ENCODE data around the gene PLAAT2. TPM values are rescaled to one million over a fixed set of nuclear protein-coding genes. Genes with fewer than 3 reads are reported as not detected.
A peak's percentile ranks its signal among the peaks of the same experiment; 100 is the strongest.

Gene PLAAT2
- total and polyA plus RNA-seq, 4 donors: 2.2 to 29.8 (median 14.8) TPM

DNA sequence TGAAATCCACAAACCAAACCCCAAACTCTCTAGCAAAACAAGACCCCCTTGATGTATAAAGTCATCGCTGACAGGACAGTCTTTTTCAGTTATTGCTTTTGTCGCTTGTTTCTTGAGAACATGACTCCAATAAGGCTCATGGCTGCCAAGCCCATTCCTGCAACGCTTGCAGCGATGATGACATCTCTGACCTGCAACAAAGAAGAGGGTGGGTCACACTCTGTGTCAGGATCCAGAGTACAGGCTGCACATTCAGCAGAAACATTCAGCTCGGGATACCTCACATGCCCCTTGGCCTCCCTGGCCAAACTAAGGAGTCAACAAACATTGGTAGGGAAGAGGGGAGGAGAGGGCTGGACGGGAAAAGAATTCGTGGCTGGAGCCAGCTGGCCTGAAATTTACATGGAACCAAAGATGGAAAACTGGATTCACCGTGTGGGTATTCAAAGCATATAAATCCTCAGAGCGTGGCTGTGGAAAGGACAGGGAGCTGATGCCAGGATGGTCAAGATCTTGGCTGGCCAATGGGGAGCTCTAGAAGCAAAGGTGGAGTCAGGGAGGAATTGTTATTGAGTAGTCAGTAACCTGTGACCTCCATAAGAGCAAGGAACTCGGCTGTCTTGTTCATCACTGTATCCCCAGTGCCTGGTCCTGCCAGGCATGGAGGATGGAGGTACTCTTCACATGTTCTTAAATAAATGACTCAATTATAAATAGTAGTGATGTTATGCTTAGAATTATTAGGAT lies 11.8 kb upstream of the PLAAT2 start:
- H3K4me3 ChIP-seq: no peak overlapping the region
- ATAC-seq (ENCODE audit: insufficient read depth, low FRiP score): peak; percentile 64
- 59 to 79% methylated on average over 10 of the region's 10 CpGs for WGBS, 2 donors
- DNase-seq: no peak
- TF ChIP-seq, protein P1, sequence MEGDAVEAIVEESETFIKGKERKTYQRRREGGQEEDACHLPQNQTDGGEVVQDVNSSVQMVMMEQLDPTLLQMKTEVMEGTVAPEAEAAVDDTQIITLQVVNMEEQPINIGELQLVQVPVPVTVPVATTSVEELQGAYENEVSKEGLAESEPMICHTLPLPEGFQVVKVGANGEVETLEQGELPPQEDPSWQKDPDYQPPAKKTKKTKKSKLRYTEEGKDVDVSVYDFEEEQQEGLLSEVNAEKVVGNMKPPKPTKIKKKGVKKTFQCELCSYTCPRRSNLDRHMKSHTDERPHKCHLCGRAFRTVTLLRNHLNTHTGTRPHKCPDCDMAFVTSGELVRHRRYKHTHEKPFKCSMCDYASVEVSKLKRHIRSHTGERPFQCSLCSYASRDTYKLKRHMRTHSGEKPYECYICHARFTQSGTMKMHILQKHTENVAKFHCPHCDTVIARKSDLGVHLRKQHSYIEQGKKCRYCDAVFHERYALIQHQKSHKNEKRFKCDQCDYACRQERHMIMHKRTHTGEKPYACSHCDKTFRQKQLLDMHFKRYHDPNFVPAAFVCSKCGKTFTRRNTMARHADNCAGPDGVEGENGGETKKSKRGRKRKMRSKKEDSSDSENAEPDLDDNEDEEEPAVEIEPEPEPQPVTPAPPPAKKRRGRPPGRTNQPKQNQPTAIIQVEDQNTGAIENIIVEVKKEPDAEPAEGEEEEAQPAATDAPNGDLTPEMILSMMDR (IDR thresholded peaks at IDR 0.05; ENCODE audit: control extremely low read depth, extremely low read depth): no peak
- peaks cover 0 to 2% (median 0%) of the 10 kb centered on the region in 4 donors for H3K9me3 ChIP-seq (ENCODE audit: control insufficient read depth in 4 of 4, insufficient read depth in 3 of 4, low read length in 3 of 4)
- H3K4me1 ChIP-seq (ENCODE audit: control insufficient read depth in 5 of 5, insufficient read depth in 5 of 5, low read length in 5 of 5): peaks cover 0 to 14% (median 6%) of the 10 kb centered on the region in 5 donors
- H3K27me3 ChIP-seq (ENCODE audit: control insufficient read depth in 3 of 3, insufficient read depth in 3 of 3, low read length in 2 of 3): peaks cover 0 to 3% (median 0%) of the 10 kb centered on the region in 3 donors
- H3K27ac ChIP-seq (ENCODE audit: low read depth in 1 of 2, low read length in 1 of 2): peak overlapping the region; percentile 43 to 78
- peaks cover 0 to 3% (median 0%) of the 10 kb centered on the region in 4 donors for H3K36me3 ChIP-seq (ENCODE audit: control insufficient read depth in 4 of 4, insufficient read depth in 4 of 4, low read length in 4 of 4)
- H3K9ac ChIP-seq (ENCODE audit: insufficient read depth in 1 of 2, low read length in 2 of 2): peak overlapping the region in 1 of 2 donors; percentile 35

DNA sequence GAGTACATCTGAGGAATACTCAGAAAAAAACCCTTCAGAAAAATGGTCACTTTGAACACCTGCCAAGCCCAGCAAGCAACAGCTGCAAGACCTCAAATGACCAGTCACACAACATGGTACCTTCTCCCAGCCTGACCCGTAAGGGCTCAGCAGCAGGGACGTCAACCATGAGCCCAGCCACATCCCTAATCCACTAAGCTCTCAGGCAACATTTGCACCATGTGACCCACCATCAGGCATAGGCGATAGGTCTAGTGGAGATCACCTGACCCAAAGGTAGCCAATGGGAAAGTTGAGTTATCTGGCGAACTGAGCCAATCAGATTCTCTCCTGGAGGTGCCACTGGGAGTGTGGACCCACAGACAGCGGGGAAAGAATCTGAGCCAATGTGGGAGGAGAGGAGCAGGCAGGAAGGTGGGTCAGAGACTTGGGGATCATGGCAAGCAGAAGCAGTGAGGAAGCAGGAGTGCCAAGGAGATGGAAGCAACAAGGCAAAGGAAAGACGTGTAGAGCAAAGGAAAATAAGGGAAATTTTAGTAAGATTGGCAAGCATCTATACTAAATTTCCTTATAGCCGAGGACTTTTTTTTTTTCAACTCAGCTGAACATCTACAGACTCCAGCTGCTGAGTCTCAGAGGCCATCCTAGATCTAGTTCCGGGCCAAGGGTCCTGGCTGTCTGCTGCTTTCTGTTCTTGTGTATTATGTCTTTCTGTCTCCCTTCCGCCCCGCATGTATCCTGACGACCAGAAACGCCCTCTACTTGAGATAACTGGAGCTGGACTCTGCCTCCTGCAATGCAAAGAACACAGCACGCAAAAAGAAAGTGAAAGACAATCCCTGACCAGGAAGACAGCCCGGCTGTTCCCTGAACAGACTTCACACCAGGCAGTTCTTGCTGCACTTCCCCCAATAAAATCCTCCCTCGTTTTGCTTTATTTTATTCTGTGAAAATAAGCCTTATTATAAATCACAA lies 11.0 kb upstream of the PLAAT2 start:
- DNase-seq: peak; percentile 81 to 94 (median 92)
- Histone ChIP-seq H3K27ac (ENCODE audit: low read depth in 1 of 2, low read length in 1 of 2) (peak overlapping the region; percentile 43 to 72), H3K9ac (ENCODE audit: insufficient read depth in 1 of 2, low read length in 2 of 2) (peak overlapping the region in 1 of 2 donors; percentile 48)

DNA sequence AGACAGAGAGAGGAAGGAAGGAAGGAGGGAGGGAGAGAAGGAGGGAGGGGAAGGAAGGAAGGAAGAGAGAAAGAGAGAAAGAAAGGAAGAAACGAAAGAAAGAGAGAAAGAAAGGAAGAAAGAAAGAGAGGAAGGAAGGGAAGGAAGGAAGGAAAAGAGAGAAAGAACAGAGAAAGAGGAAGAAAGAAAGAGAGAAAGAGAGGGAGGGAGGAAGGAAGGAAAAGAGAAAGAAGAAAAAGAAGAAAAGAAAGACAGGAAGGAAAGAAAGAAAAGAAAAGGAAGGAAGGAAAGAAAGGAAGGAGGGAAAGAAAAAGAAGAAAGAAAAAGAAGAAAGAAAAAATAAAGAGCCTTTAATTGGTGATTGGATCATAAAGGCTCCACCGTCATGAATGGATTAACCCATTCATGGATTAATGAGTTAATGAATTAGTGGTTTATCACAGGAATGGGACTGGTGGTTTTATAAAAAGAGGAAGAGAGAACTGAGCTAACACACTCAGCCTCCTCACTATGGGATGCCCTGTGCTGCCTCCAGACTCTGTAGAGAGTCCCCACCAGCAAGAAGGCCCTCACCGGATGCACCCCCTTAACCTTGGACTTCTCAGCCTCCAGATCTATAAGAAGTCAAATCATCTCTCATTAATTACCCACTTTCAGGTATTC lies 9.0 kb upstream of the PLAAT2 start:
- Histone ChIP-seq H3K4me1 (ENCODE audit: control insufficient read depth in 5 of 5, insufficient read depth in 5 of 5, low read length in 5 of 5) (peaks cover 0 to 14% (median 6%) of the 10 kb centered on the region in 5 donors), H3K27me3 (ENCODE audit: control insufficient read depth in 3 of 3, insufficient read depth in 3 of 3, low read length in 2 of 3) (peaks cover 0 to 5% (median 0%) of the 10 kb centered on the region in 3 donors), H3K9me3 (ENCODE audit: control insufficient read depth in 4 of 4, insufficient read depth in 3 of 4, low read length in 3 of 4) (no peaks in the 10 kb centered on the region), H3K4me3 (no peak overlapping the region), H3K36me3 (ENCODE audit: control insufficient read depth in 4 of 4, insufficient read depth in 4 of 4, low read length in 4 of 4) (no peaks in the 10 kb centered on the region), H3K27ac (ENCODE audit: low read depth in 1 of 2, low read length in 1 of 2) (no peak overlapping the region), H3K9ac (ENCODE audit: insufficient read depth in 1 of 2, low read length in 2 of 2) (no peak overlapping the region)
- WGBS, 2 donors: 45 to 55% methylated on average over 3 of the region's 3 CpGs
- TF ChIP-seq, protein P1 (IDR thresholded peaks at IDR 0.05; ENCODE audit: control extremely low read depth, extremely low read depth): no peak
- no peak for DNase-seq
- ATAC-seq (ENCODE audit: insufficient read depth, low FRiP score): no peak

More for the DNA sequence above, 11.0 kb upstream of the PLAAT2 start:
- peaks cover 0 to 5% (median 0%) of the 10 kb centered on the region in 3 donors for H3K27me3 ChIP-seq (ENCODE audit: control insufficient read depth in 3 of 3, insufficient read depth in 3 of 3, low read length in 2 of 3)
- 35 to 36% methylated on average over 15 of the region's 15 CpGs for WGBS, 2 donors
- H3K36me3 ChIP-seq (ENCODE audit: control insufficient read depth in 4 of 4, insufficient read depth in 4 of 4, low read length in 4 of 4): no peaks in the 10 kb centered on the region
- peaks cover 0 to 14% (median 6%) of the 10 kb centered on the region in 5 donors for H3K4me1 ChIP-seq (ENCODE audit: control insufficient read depth in 5 of 5, insufficient read depth in 5 of 5, low read length in 5 of 5)
- no peaks in the 10 kb centered on the region for H3K9me3 ChIP-seq (ENCODE audit: control insufficient read depth in 4 of 4, insufficient read depth in 3 of 4, low read length in 3 of 4)
- no peak overlapping the region for H3K4me3 ChIP-seq
- peak; percentile 88 for ATAC-seq (ENCODE audit: insufficient read depth, low FRiP score)
- TF ChIP-seq, protein P1 (IDR thresholded peaks at IDR 0.05; ENCODE audit: control extremely low read depth, extremely low read depth): peak; percentile 6
